Activated effector memory CD4-positive, alpha-beta T cell treated with anti-CD3 and anti-CD28 coated beads, Interleukin-2, amount 50 U/mL, for 16 hours (primary cell): ENCODE results near the gene FLNA.
"Not testable (repeated sequence)": the region's sequence is repeated elsewhere in the genome, so short reads cannot be mapped to it uniquely, and the experiment has no call there.

Source experiments
- DNase-seq: peaks from one replicate; pipeline ENCODE4 v3.0.0-alpha.2; 2020

Gene FLNA

GRCh38 chrX:154398668-154399526 lies 24.5 kb upstream of the FLNA start:
- DNase-seq: peak; percentile 93

GRCh38 chrX:154397888-154398667 lies 23.6 kb upstream of the FLNA start, which contains the start of gene RPL10:
TSS of gene RPL10 (plus strand) at chrX:154398377. CDS start at chrX:154398520, 143 bp downstream.
- peak; percentile 95 for DNase-seq

DNA sequence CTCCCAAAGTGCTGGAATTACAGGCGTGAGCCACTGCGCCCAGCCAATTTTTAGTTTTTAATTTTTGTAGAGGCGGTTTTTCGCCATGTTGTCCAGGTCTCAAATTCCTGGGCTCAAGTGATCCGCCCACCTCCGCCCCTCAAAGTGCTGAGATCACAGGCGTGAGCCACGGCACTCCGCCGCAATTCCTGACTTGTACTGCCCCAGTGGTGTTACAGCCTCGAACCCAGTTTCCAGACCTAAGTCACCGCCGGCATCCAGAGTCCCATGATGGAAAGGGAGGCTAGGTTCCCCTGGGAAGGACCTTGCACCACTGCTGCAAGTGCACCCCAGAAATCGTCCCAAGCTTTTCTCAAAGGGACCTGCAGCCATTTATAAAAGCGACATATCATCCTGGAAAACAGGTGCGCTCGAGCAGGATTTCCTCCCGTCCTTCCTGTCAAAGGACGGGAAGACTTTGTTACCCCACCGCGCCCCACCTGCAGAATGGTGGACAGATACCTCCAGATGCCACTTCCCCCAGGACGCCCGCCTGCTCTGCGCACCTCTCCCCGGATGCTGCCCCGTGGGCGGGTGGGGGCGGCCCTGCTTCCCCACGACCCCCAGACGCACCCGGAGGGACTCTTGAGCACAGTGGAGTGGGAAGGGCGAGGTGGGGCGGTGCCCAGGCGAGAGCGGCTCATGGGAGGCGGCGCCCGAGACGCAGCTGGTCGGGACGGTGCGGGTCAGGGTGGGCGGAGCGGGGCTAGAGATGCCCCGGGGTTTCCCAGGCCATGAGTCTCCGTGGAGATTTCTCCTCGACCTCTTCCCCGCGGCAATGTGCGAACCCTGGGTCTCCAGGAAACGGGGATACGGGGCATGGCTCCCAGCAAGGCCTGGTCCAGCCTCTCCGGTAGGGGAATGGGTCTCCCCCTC lies 22.8 kb upstream of the FLNA start:
- peak; percentile 88 for DNase-seq

DNA sequence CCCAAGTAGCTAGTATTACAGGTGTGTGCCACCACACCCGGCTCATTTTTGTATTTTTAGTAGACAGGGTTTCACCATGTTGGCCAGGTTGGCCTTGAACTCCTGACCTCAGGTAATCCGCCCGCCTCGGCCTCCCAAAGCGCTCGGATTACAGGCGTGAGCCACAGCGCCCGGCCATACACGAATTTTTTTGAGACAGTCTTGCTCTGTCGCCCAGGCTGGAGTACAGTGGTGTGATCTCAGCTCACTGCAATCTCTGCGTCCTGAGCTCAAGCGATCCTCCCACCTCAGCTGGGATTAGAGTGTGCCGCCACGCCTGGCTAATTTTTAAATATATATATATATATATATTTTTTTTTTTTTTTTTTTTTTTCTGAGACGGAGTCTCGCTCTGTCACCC lies 21.9 kb upstream of the FLNA start:
- not testable (repeated sequence) for DNase-seq

GRCh38 chrX:154389812-154390747 lies 15.6 kb upstream of the FLNA start:
- not testable (repeated sequence) for DNase-seq

- not testable (repeated sequence) for DNase-seq
These were observed 14.2 kb upstream of the FLNA start for GRCh38 chrX:154388649-154389048.

GRCh38 chrX:154388094-154388493 lies 13.7 kb upstream of the FLNA start:
- not testable (repeated sequence) for DNase-seq

DNA sequence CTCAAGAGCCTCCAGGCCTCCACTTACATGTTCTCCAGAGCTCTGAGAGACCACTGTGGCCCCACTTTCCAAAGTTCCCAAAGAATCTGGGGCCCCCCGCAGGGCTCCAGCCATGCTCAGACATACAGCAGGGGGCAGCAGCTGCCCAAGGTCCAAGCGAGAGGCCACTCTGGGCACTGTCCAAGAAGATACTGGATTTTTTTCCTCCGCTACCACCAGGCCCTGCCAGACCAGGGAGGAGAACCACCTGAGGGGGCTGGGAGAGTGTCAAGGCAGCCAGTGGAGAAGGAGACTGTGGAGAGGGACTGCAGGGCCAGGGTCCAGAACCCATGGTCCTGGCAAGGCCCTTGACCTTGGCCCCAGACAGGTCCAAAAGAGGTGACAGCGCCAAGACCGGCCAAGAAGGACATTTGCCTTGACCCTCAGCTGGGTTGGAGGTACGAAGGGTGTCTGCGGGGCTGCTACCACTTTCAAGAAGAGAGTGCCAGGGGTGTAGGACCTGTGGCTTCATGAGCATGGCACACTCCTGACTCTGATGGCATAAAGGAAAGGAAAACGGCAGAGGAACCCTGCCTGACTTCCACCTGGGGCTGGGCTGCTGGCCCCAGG lies 10.0 kb upstream of the FLNA start:
- no peak for DNase-seq

DNA sequence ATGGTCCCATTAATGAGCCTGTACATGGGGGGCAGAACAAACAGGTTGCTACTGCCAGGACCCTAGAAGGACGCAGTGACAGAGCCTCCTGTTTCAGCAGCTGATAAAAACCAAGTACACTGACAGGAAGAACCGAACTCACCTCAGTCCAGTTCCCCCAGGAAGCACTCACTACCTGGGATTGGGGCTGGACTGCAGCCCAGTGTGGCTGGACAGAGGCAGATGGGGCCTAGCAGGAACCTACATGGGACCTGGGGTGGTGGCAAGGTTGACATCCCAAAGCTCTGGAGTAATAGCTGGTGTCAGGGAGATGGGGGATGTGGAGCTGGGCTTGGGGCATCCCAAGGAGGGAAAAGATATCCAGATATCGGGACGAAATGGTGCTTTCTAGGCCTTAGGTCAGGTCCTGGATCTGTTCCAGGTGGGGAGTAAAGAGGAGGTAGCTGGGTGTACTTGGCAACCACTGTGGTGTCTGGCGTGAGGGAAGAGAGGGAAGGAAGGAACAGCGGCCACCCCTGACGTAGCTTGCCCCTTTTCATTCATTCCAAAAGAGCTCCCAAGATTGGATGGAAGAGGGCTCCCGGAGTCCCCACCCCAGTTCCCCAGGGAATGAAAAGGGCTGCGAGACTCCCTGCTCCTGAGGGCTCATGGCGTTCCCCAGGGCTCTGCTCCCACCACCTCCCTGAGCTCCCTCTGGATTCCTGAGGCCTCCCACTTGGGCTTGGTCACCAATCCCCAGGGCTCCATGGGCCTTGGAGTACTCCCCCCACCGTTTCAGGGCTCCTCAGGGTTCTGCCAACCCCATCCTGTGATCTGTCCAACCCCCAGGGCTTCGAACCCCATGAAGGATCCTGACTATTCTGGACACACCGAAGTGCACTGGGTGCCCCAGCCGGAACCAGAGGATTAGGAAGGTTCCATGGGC lies 9.2 kb upstream of the FLNA start:
- no peak for DNase-seq

DNA sequence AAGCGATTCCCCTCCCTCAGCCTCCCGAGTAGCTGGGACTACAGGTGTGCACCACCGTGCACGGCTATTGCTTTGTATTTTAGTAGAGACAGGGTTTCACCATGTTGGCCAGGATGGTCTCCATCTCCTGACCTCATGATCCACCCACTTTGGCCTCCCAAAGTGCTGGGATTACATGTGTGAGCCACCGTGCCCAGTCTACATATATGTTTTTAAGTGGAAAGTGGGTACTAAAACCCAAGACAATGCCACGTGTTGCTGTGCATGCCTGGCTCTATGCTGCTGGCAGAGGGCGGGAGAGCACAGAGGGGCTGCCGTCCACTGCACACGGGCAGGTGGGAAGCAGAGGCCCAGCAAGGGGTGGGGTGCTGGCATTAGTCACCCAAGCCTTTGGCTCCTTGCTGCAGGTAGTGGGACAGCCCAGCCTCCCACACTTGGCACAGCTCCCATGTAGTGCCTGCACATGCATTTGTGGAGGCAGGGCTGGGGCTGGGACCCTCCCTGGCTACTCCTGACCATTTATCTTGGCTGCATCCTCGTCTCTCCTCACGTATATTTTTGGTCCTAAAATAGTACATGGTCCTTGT lies 8.1 kb upstream of the FLNA start:
- DNase-seq: no peak

- no peak for DNase-seq
These were observed 6.8 kb upstream of the FLNA start for GRCh38 chrX:154381271-154381670.

GRCh38 chrX:154380787-154381186 lies 6.4 kb upstream of the FLNA start:
- no peak for DNase-seq

DNA sequence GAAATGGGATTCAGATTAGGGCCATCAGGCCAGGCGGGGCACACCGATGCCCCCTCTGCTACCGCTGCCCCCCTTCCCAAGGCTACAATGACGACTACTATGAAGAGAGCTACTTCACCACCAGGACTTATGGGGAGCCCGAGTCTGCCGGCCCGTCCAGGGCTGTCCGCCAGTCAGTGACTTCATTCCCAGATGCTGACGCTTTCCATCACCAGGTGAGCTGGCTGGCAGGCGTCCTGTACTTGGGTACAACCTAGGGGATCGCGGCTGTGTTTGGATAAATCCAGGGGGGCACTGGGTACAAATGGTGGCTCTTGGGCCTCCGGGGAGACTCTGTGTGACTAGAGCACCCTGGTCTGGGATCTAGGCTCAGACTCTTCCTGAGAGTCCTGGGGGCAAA lies 5.7 kb upstream of the FLNA start:
- no peak for DNase-seq

DNA sequence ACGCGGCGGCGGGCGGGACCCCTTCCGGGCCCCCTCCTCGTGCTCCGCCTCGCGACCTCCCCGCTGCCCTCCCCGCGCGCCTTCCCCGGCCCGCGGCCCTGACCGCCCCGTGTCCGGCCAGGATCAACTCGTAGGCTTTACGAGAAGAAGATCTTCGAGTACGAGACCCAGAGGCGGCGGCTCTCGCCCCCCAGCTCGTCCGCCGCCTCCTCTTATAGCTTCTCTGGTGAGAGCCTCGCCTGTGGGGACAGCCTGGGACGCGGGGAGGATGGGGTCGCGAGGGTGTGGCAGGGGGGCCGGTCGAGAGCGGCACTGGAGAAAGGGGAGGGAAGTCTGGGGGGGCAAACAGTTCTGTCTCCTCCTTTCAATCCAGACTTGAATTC lies 5.1 kb upstream of the FLNA start:
- no peak for DNase-seq

- DNase-seq: peak; percentile 98
These were observed 4.5 kb upstream of the FLNA start, which contains the start of gene EMD for GRCh38 chrX:154378799-154379568. TSS of gene EMD (plus strand) at chrX:154379295. CDS start at chrX:154379485, 190 bp downstream.

GRCh38 chrX:154378059-154378798 lies 3.8 kb upstream of the FLNA start:
- peak; percentile 76 for DNase-seq

GRCh38 chrX:154376774-154377173 lies 2.3 kb upstream of the FLNA start:
- no peak for DNase-seq

DNA sequence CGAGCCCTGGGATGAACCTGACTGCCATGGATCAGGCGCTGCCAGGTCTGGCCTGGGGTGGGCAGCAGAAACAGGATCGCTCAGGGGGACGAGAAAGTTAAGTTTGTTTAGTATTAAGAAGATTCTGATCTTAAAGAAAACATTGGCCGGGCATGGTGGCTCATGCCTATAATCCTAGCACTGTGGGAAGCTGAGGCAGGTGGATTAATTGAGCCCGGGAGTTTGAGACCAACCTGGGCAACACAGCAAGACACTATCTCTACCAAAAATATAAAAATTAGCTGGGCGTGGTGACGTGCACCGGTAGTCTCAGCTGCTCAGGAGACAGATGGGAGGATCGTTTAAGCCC lies 696 bp upstream of the FLNA start:
- DNase-seq: no peak
